COLO829 (cell line): ENCODE measurements around the gene PAOX.
A peak's percentile ranks its signal among the peaks of the same experiment; 100 is the strongest.
"Not testable (repeated sequence)": the region's sequence is repeated elsewhere in the genome, so short reads cannot be mapped to it uniquely, and the experiment has no call there.

Source experiments
- DNase-seq: peaks from one replicate; pipeline ENCODE4 v3.0.0; 2012; ENCODE audit warnings: low spot score

PAOX gene

DNA sequence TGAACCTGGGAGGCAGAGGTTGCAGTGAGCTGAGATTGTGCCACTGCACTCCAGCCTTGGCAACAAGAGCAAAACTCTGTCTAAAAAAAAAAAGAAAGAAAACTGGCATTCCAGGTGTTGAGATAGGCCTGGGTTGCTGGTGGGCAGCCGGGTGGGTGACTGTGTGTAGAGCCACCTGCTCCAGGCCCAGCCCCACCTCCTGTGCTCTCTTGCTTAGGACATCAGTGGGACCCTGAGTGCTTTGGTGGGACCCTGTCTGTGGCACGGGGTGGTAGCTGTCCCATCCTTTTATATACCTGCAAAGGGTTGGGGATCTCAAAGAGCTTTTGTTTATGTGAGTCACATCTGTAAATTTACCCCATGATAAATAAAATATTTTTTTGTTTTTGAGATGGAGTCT, 6.2 kb downstream of the PAOX start:
- DNase-seq, result no peak

DNA sequence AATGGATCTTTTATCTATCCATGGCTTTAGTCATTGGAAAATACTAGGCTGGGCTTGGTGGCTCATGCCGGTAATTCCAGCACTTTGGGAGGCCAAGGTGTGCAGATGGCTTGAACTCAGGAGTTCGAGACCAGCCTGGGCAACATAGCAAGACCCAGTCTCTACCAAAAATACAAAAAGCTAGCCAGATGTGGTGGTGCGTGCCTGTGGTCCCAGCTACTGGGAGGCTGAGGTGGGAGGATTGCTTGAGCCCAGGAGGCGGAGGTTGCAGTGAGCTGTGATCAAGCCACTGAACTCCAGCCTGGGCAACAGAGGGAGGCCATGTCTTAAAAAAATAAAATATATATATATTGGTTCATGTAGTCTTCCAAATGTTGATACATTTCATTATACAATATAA, 7.9 kb downstream of the PAOX start:
- DNase-seq, result not testable (repeated sequence)

DNA sequence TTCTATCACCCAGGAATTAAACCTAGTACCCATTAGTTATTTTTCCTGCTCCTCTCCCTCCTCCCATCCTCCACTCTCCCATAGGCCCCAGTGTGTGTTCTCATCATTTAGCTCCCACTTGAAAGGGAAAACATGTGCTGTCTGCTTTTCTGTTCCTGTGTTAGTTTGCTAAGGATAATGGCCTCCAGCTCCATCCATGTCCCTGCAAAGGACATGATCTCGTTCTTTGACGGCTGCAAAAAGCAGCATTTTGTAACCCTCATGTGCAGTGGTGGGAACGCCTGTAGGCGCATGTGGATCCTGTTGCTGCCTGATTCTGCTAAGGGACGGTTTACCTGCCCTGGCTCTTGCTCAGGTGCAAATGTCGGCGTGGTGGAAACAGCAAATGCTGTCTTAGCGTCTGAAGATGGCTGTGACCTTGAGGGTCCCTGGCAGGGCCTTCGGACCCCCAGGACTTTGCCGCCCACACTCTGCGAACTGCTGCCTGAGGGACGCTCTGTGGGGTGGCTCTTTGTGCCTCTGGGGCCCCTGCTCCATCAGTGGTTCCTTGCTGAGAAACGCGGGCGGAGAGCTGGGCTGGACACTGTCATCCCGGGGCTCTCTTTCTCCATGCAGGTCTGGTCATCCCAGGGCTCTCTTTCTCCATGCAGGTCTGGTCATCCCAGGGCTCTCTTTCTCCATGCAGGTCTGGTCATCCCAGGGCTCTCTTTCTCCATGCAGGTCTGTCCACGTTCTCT, 9.3 kb downstream of the PAOX start:
- no peak for DNase-seq

DNA sequence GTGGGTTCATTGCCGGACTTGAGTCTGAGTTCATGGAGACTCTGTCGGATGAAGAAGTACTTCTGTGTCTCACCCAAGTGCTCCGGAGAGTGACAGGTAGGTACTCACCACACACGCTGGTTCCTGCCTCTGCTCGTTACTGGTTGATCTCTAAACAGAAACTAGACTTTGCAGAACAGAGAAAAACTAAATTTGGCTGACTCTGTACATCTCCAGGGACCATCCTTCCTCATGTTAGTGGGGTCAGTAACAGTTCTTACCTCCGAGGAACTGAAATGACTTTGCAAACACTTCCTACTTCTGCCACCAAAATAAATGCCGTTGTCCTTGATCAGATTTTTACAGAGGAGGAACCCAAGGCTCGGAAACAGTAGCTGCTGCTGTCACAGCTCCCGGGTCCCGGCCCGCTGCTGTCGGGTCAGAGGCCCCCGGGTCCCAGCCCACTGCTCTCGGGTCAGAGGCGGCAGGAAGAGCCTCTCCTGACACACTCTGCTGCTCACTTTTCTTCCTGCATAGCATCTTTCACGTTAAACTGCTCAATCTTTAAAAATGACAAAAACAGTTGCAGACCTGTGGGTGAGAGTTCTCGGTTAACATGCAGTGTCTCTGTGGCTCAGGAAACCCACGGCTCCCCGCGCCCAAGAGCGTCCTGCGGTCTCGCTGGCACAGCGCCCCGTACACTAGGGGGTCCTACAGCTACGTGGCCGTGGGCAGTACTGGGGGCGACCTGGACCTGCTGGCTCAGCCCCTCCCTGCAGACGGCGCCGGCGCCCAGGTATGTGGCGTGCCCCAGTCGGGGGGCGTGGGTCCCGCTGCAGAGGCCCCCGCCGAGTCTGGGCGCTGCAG, 10.1 kb downstream of the PAOX start:
- DNase-seq, result no peak

DNA sequence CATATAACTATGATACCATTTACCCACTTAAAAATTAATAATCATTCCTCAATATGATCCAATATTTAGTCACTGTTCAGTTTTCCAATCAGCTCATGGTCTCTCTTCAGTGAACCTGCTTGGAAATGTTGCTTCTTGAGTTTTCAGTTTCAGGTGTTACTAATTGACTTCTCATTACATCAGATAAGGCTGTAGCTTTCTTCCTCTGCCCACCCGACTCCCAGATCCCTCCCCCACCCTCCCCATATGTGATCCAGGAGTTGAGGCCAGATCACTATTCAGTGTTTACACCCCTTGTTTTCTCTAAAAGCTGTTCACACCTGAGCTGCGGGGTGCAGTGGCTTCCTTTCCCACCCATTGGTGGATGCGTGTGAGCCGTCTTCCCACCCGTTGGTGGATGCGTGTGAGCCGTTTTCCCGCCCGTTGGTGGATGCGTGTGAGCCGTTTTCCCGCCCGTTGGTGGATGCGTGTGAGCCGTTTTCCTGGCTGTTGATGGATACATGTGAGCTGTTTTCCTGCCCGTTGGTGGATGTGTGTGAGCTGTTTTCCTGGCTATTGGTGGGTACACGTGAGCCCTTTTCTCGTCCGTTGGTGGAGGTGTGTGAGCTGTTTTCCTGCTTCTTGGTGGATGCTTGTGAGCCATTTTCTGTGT, 11.7 kb downstream of the PAOX start:
- DNase-seq, result no peak

DNA sequence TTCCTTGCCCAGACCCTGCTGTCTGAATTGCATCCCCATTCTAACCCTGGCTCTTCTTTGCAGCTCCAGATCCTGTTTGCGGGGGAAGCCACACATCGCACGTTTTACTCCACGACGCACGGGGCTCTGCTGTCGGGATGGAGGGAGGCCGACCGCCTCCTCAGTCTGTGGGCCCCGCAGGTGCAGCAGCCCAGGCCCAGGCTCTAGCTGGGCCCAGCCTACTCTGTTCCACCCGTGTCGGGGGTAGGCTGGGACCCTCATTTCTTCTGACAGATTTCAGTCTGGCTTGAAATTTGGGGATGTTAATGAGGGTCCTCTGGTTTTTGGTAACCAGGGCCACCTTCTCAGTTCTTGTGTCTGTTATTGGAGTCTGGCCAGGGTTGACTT, 12.2 kb downstream of the PAOX start:
- DNase-seq, result no peak

DNA sequence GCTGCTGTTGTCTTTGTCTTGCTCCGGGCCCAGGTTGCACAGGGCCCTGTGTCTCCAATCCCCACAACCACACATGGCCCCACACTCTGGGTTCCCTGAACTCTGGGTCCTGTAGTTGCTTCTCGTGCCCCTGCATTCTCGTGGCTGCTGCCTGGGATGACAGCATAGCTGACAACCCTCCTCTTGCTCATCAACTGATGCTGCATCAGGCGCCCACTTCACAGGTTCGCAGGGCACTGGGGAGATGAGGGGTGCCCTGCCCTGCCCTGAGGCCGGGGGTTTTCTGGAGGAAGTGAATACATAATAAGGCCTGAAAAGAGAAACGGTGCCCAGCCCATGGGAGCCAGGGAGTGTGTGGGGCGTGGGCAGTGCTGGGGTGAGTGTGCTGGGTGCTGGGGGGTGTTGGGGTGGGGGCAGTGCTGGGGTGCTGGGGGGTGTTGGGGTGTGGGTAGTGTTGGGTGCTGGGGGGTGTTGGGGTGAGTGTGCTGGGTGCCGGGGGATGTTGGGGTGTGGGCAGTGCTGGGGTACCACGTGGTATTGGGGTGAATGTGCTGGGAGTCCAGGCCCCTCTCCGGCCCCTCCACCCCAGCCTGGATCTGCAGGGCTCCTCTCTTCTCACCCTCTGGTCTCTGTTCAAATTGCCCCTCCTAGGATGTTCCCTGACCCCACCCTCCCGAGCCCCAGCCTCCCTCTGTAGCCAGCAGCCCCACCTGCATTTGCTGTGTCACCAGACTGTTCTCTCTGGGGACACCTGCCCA, 12.9 kb downstream of the PAOX start:
- no peak for DNase-seq

DNA sequence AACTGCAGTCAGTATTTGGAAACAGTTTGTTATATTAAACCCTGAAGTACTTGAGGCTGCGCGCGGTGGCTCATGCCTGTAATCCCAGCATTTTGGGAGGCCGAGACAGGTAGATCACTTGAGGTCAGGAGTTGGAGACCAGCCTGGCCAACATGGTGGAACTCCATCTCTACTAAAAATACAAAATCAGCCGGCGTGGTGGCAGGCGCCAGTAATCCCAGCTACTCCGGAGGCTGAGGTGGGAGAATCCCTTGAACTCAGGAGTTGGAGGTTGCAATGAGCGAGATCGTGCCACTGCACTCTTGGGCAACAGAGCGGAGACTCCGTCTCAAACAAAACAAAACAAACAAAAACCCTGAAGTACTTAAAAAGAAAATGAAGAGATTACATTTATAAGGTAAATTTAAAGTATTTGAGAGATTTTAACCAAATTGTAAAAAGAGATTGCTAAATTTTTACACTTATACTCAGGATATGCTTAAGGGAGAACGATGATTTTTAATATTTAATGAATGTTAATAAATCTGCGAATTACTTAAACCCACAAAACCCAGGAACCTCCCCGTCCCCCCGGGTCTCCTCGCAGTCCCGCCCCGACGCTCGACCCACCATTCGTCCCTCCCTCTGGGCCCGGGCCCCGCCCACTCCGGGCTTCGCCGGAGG, 14.5 kb downstream of the PAOX start:
- DNase-seq, result no peak

DNA sequence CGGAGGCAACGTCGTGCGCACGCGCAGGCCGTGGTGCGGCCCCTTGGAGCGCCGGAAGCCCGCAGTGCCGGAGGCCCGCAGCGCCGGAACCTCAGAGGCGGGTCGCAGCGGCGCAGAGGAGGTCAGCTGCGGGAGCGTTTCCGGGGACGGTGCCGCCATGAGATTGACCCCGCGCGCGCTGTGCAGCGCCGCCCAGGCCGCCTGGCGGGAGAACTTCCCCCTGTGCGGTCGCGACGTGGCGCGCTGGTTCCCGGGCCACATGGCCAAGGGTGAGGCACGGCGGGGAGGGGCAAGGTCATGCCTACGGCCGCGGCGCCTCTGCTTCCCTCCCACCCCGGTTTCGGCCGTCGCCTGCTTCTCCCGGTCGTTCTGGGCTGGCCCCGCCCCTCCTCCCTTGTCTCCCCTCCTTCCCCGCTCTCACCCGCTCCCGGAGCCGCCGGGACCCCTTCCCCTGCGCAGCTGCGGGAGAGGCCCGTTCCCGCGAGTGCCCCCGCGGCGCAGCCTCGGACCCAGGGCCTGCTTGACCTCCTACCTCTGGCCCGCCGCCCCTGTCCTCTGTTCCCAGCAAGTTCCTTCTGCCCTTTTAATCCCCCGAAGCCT, 15.1 kb downstream of the PAOX start, which contains the start of gene MTG1:
Gene MTG1 (plus strand): TSS at position 94 of the 600 bp plus-strand sequence. CDS start 64 bp downstream, at position 158.
- peak; percentile 94 for DNase-seq

DNA sequence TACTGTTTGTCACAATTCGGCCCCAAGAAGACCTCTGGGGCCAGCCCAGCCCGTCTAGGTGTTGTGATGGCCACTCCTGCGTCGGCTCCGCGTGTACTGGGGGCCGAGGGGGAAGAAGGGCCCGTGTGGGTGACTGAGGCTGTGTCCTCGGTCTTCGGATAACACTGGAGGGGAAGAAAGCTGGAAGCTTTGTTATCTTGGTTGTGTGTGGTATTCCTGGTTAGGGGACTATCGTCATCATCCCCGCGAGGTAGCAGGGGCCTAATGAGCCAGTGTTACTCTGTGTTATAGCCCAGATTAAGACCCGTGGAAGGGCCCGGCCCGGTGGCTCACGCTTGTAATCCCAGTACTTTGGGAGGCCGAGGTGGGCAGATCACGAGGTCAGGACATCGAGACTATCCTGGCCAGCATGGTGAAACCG, 15.7 kb downstream of the PAOX start:
- no peak for DNase-seq

DNA sequence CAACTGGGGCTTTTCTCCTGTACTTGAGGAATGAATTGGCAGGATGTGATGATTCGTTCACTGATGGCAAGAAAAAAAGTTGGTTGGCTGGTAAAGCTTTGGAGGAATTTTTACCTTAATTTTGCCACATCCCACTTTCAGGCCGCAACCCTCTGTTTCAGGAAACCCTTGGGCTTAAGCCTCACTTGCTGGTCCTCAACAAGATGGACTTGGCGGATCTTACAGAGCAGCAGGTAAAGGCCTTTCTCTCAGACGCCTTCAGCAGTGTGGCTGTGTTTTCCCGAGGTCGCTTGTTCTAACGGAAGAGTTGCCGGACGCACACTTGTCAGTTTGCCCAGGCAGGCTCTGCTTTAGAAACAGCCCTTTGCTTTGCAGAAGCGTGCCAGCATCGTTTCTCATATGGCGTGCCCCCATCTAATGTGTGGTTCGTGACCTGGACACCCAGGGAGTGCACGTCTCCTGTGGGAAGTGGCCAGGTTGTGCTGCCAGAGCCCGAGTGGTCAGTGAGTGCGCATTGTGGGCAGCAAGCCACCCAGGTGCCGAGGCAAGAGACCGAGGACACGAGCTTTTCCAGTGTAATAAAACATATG, 17.1 kb downstream of the PAOX start:
- DNase-seq, result no peak

DNA sequence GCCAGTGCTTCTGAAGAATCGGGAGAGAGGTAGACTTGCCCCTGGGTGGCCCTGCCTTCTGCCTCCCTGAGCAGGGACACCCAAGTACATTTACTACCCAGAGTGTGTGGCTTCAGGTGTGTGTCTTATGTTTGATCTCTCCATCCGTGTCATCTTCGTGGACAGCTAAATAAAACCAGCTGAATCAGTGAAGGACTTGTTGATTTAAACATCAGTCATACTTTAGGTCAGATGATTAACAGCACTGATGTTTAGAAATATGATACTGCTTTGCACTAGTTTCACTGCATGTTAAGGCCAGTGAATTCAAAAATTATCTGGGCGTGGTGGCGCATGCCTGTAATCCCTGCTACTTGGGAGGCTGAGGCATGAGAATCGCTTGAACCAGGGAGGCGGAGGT, 18.9 kb downstream of the PAOX start:
- no peak for DNase-seq

DNA sequence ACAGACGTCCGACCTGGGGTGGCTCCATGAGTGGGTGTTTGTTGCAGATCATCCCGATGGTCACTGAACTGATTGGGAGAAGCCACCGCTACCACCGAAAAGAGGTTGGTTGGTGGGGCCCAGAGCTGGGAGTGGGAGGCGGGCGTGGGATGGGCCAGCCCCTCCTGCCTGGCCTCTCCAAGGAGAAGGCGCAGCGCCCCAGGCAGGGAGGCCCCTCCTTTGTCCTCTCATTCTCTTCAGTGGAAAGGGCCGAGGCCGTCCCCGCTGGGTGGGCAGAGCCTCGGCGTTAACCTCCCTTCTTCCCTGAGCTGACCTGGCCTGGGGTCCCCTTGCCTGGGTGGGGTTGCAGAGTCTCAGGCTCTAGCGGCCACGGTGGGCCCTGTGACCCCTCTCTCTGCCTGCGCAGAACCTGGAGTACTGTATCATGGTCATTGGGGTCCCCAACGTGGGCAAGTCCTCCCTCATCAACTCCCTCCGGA, 20.1 kb downstream of the PAOX start:
- no peak for DNase-seq

DNA sequence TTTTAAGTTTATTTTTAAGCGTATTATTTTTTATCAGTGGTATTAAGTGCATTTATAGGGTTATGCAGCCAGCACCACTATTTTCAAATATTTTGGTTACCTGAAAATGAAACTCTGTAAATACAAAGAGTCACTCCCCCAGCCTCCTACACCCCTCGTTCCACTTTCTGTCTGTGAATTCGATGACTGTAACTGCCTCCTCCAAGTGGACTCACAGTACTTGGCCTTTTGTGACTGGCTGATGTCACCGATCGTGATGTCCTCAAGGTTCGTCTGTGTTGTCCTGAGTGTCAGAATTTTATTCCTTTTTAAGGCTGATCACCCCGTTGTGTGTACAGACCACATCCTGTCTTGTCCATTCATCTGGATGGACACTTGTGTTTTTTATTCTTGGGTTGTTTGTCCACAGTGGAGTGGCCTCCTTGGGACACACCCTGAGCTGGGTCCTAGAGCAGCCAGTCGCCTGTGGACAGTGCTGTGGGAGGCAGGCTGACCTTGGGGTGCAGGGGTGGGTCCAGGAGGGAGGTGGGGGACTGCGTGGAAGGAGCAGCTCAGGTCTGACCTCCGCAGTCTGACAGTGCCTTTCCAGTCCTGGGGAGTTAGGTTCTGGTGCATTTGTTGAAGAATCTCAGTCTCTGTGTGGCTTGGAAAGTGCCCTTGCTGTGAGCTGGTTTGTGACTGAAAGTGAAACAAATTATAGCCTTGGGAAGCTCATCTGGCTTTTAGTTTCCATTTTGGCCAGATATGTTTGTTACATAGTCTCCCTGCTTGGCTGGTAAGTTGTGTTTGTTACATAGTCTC, 21.8 kb downstream of the PAOX start:
- no peak for DNase-seq

DNA sequence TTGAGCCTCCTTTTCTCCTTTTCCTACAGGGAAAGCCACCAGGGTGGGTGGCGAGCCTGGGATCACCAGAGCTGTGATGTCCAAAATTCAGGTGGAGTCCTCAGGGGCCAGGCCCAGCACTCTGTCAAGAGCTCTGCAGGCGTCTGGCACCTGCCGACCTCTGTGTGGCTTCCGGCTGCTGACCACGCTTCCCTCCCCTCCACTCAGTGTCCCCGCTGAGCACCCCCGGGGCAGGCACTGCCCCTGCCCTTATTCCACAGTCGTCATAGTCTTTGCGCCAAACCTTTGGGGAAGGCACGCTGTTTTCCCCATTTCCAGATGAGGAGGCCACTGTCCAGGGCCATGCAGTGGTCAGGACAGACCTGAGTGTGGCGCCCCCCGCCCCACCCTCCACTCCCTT, 22.4 kb downstream of the PAOX start:
- no peak for DNase-seq

DNA sequence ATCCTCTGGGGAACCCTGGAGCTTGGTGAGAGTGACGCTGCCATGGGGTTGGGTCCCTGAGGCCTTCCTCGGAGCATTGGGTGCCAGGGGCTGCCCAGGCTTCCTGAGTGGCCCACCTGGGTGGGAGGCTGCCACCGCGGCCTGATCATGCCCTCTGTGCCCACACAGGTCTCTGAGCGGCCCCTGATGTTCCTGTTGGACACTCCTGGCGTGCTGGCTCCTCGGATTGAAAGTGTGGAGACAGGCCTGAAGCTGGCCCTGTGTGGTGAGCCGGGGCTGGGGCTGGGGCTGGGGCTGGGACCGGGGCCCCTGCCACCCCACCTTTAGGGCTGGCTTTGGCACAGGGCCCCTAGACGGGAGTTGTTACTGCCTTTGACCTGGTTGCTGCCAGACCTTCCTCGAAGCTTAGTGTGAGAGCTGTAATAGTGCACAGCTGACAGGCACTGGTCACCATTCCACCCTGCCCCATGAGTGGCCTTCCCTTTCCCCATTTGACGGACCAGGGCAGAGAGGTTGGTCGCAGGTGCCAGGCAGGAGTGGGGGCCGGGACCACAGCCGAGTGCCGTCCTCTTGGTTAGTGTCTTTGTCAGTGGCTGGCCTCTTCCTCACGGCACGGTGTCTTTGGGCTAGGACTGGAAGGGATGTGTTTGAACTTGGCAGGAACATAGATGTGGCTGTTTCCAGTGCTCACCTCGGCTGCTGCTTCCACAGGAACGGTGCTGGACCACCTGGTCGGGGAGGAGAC, 23.1 kb downstream of the PAOX start:
- no peak for DNase-seq

DNA sequence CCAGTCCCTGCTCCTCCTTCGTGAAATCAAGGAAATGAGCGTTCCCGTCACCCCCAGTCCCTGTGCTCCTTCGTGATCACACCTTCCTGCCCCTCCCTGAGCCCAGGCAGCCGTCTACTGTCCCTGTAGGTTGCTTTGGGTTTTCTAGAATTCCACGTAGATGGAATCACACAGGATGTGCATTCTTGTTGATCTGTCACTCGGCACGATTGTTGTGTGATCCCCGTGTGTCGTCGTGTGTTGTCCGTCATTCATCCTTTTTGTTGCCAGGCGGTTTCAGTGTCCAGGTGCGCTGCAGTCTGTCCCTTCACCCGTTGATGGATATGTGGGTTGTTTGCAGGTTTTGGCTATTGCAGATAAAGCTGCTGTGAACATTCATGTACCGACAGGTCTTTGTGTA, 24.3 kb downstream of the PAOX start:
- DNase-seq, result no peak

DNA sequence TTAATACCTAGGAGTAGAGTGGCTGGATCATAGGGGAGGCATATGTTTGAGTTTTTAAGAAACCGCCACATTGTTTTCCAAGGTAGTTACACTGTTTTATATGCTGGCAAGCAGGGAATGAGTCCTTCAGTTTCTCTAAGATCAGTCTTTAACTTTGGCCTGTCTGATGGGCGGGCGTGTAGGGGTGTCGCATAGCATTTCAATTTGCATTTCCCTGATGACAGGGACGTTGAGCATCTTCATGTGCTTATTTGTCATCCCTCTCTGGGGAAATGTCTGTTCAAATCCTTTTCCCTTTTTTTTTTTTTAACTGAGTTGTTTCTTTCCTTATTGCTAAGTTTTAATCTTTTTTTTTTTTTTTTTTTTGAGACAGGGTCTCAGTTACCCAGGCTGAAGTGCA, 24.7 kb downstream of the PAOX start:
- no peak for DNase-seq

DNA sequence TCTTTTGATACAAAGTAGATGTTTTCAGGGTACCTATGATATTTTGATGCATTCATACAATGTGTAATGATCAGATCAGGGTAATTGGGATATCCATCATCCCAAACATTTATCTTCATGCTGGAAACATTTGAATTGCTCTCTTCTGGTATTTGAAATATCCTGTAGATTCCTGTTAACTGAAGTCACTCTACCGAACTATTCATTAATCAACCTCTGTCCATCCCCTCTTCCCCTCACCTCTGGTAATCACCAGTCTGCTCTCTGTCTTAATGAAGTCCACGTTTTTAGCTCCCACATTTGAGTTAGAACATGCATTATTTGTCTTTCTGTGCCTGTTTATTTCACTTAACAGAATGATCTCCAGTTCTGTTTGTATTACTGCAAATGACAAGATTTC, 26.2 kb downstream of the PAOX start:
- no peak for DNase-seq
